SK-N-SH (cell line): Measurements from ENCODE around the gene MAPK6. TPM values are rescaled to one million over a fixed set of nuclear protein-coding genes. Genes with fewer than 3 reads are reported as not detected.

Experiments used
- CTCF ChIA-PET: fragments of 300-600, 350-600 bp; formaldehyde crosslinking; extraction: SDS; loops from one replicate; lab custom pipeline; 2021; lab: Yijun Ruan, JAX
- POLR2A ChIA-PET: fragments of 350-600 bp; sonication (Branson Sonifier 250); formaldehyde crosslinking; extraction: SDS; loops from one replicate; lab custom pipeline; 2020; ENCODE audit warnings: antibody characterized with exemption, inconsistent platforms; lab: Yijun Ruan, JAX
- DNase-seq: peaks from one replicate; pipeline ENCODE4 v3.0.0; 2012
- H2AFZ ChIP-seq: fragments of 200-600 bp; sonication (generic); 2 replicates; pipeline ENCODE4 v1.8.1; 2016; ENCODE audit warnings: antibody characterized with exemption, mild to moderate bottlenecking, low read depth
- H3F3A ChIP-seq: fragments of 200-600 bp; sonication (generic); replicated peaks from 2 replicates; pipeline ENCODE3; 2016; ENCODE audit warnings: antibody characterized with exemption, mild to moderate bottlenecking; ENCODE audit not compliant: insufficient read depth
- H3K27ac ChIP-seq, 2 experiments: fragments of 200-500 bp in 1 of 2; fragments of 200-600 bp in 1 of 2; sonication (Bioruptor generic) in 1 of 2; sonication (generic), shearing (Covaris generic) in 1 of 2; 2 replicates each; pipeline versions ENCODE4 v1.5.1 to v1.6.1; 2014 to 2016; ENCODE audit warnings: low read depth in 2 of 2, inconsistent platforms in 1 of 2, low read length in 1 of 2, mild to moderate bottlenecking in 1 of 2, mixed read lengths in 1 of 2
- H3K27me3 ChIP-seq: fragments of 200-600 bp; sonication (generic), shearing (Covaris generic); 2 replicates; pipeline ENCODE4 v1.6.1; 2016; ENCODE audit warnings: mixed run types; ENCODE audit not compliant: insufficient read depth
- H3K36me3 ChIP-seq, 2 experiments: fragments of 200-500 bp in 1 of 2; fragments of 200-600 bp in 1 of 2; sonication (Bioruptor generic) in 1 of 2; sonication (generic) in 1 of 2; replicated peaks in 1 of 2; 2 replicates each; pipeline versions ENCODE3 to v1.5.1; 2014 to 2016; ENCODE audit warnings: low read length in 1 of 2, mild to moderate bottlenecking in 1 of 2; ENCODE audit not compliant: insufficient read depth in 2 of 2, control insufficient read depth in 1 of 2
- H3K4me1 ChIP-seq, 2 experiments: fragments of 200-500 bp in 1 of 2; fragments of 200-600 bp in 1 of 2; sonication (Bioruptor generic) in 1 of 2; sonication (generic), shearing (Covaris generic) in 1 of 2; 2 replicates each; pipeline versions ENCODE4 v1.5.1 to v1.6.1; 2014 to 2016; ENCODE audit warnings: low read depth in 1 of 2, low read length in 1 of 2, mixed run types in 1 of 2; ENCODE audit not compliant: insufficient read depth in 2 of 2, control insufficient read depth in 1 of 2
- H3K4me2 ChIP-seq: fragments of 200-600 bp; sonication (generic), shearing (Covaris generic); 2 replicates; pipeline ENCODE4 v1.6.1; 2017; ENCODE audit warnings: mixed run types
- H3K4me3 ChIP-seq, 2 experiments: fragments of 200-500 bp in 1 of 2; fragments of 200-600 bp in 1 of 2; sonication (Bioruptor generic) in 1 of 2; sonication (generic), shearing (Covaris generic) in 1 of 2; 2 replicates each; pipeline versions ENCODE4 v1.5.1 to v1.8.1; 2014 to 2016; ENCODE audit warnings: low read depth in 2 of 2, inconsistent platforms in 1 of 2, low read length in 1 of 2, mild to moderate bottlenecking in 1 of 2, mixed read lengths in 1 of 2, moderate library complexity in 1 of 2
- H3K79me2 ChIP-seq: fragments of 200-600 bp; sonication (generic); 2 replicates; pipeline ENCODE4 v1.8.1; 2017; ENCODE audit warnings: mild to moderate bottlenecking; ENCODE audit not compliant: insufficient read depth
- H3K9ac ChIP-seq: fragments of 200-600 bp; sonication (generic); 2 replicates; pipeline ENCODE4 v1.6.1; 2017; ENCODE audit warnings: mixed run types
- H3K9me2 ChIP-seq: fragments of 200-600 bp; sonication (generic); 2 replicates; pipeline ENCODE4 v1.6.1; 2017; ENCODE audit warnings: mixed run types
- H3K9me3 ChIP-seq: fragments of 200-600 bp; sonication (generic); 2 replicates; pipeline ENCODE4 v1.6.1; 2017; ENCODE audit warnings: mixed run types, mild to moderate bottlenecking, moderate library complexity
- H4K20me1 ChIP-seq: fragments of 200-600 bp; sonication (generic); 2 replicates; pipeline ENCODE4 v1.6.1; 2017; ENCODE audit warnings: mild to moderate bottlenecking, mixed run types; ENCODE audit not compliant: insufficient read depth
- CHD2 ChIP-seq: fragments of 150-350 bp; IDR thresholded peaks from 2 replicates; pipeline ENCODE4 v1.6.1; 2018; ENCODE audit warnings: low read length; ENCODE audit not compliant: partially characterized antibody
- FOXM1 ChIP-seq: IDR thresholded peaks from 2 replicates; pipeline ENCODE4 v1.4.0; 2012; ENCODE audit warnings: low read depth, mild to moderate bottlenecking
- GABPA ChIP-seq: IDR thresholded peaks from 2 replicates; pipeline ENCODE4 v1.4.0; 2012; ENCODE audit warnings: low read depth, mild to moderate bottlenecking
- GATA2 ChIP-seq: sonication (generic); formaldehyde crosslinking; IDR thresholded peaks from 2 replicates; pipeline ENCODE4 v1.5.0; 2020; ENCODE audit warnings: mild to moderate bottlenecking, missing genetic modification reagents
- IRF3 ChIP-seq: fragments of 150-350 bp; IDR thresholded peaks from 2 replicates; pipeline ENCODE4 v1.6.1; 2016; ENCODE audit warnings: mild to moderate bottlenecking, low read depth, low read length
- MXI1 ChIP-seq: IDR thresholded peaks from 2 replicates; pipeline ENCODE4 v1.6.1; 2012; ENCODE audit warnings: mild to moderate bottlenecking, low read depth, low read length, improper control_type of control experiment
- NRF1 ChIP-seq: IDR thresholded peaks from 2 replicates; pipeline ENCODE4 v1.6.1; 2012; ENCODE audit warnings: low read depth, mild to moderate bottlenecking, low read length
- POLR2AphosphoS5 ChIP-seq: IDR thresholded peaks from 2 replicates; pipeline ENCODE4 v1.6.1; 2012; ENCODE audit warnings: low read depth, low read length
- RAD21 ChIP-seq: IDR thresholded peaks from 2 replicates; pipeline ENCODE4 v1.6.1; 2012; ENCODE audit warnings: mild to moderate bottlenecking, low read length
- REST ChIP-seq: IDR thresholded peaks from 2 replicates; pipeline ENCODE4 v1.6.1; 2012; ENCODE audit warnings: mild to moderate bottlenecking, low read depth, low read length, moderate library complexity
- RFX5 ChIP-seq: IDR thresholded peaks from 2 replicates; pipeline ENCODE4 v1.6.1; 2012; ENCODE audit warnings: mild to moderate bottlenecking, improper control_type of control experiment, low read length
- SIN3A ChIP-seq: IDR thresholded peaks from 2 replicates; pipeline ENCODE4 v1.6.1; 2012; ENCODE audit warnings: low read depth, mild to moderate bottlenecking, low read length, moderate library complexity, borderline replicate concordance
- SMC3 ChIP-seq: IDR thresholded peaks from 2 replicates; pipeline ENCODE4 v1.6.1; 2012; ENCODE audit warnings: low read depth, low read length, improper control_type of control experiment
- TAF1 ChIP-seq: IDR thresholded peaks from 2 replicates; pipeline ENCODE4 v1.6.1; 2012; ENCODE audit warnings: low read depth, mild to moderate bottlenecking, low read length, moderate library complexity, borderline replicate concordance
- USF2 ChIP-seq: fragments of 150-350 bp; IDR thresholded peaks from 2 replicates; pipeline ENCODE4 v1.6.1; 2017; ENCODE audit warnings: antibody characterized with exemption, low read length, low read depth, borderline replicate concordance
- YY1 ChIP-seq: IDR thresholded peaks from 2 replicates; pipeline ENCODE4 v1.4.0; 2012; ENCODE audit warnings: low read depth, mild to moderate bottlenecking
- ZBTB33 ChIP-seq: IDR thresholded peaks from 2 replicates; pipeline ENCODE4 v1.4.0; 2012; ENCODE audit warnings: low read depth, borderline replicate concordance
- WGBS: methylation state at CpG from one replicate; pipeline ENCODE4 v1.1.6; 2017; ENCODE audit warnings: low lambda C conversion rate; 5-methylcytosine and 5-hydroxymethylcytosine counted together
- polyA plus RNA-seq, 3 experiments: library from polyadenylated mRNA; depleted of rRNA; stranded (reverse); fragments of >200 nt; gene quantifications; 2 replicates each; pipeline ENCODE4 v1.2.3, GENCODE V29; 2012

MAPK6 gene
- polyA plus RNA-seq, 1 of the 3 experiments (the other 2 are of a cell fraction): 16.9 TPM

GRCh38 chr15:52080706-52081392 is 61.8 kb downstream of the MAPK6 start:
- Histone ChIP-seq H4K20me1 (no peaks in the 10 kb centered on the region), H3K27ac (no peak overlapping the region), H3K9me3 (0 out of 2 replicates have a peak, but pooled peaks cover 2% of the 10 kb centered on the region), H2AFZ (no peak overlapping the region), H3K4me3 (no peak overlapping the region), H3K79me2 (no peaks in the 10 kb centered on the region), H3K4me1 (peaks cover 0 to 12% of the 10 kb centered on the region in 2 experiments; a peak in 2 of 4 replicates), H3K9ac (no peak overlapping the region), H3K36me3 (no peaks in the 10 kb centered on the region), H3K27me3 (no peaks in the 10 kb centered on the region), H3K9me2 (no peaks in the 10 kb centered on the region), H3K4me2 (no peak overlapping the region), H3F3A (peaks cover 17% of the 10 kb centered on the region)
- WGBS: 94% methylated on average over 9 of the region's 9 CpGs
- TF ChIP-seq USF2: no peak
- no peak for TF ChIP-seq FOXM1
- no peak for TF ChIP-seq SIN3A
- TF ChIP-seq POLR2AphosphoS5: no peak
- TF ChIP-seq REST: no peak
- TF ChIP-seq TAF1: no peak
- no peak for TF ChIP-seq GATA2 (CRISPR knock-in tag)
- CTCF ChIA-PET: interaction anchor here (1.8 to 2.5 kb wide), 3 partner anchors 9 to 40 kb away, joined by 5 to 14 read pairs (median 6); no protein-coding TSS in a partner anchor
- DNase-seq: no peak
- POLR2A ChIA-PET: no interaction called here

GRCh38 chr15:52082197-52083036 is 63.4 kb downstream of the MAPK6 start:
- CTCF ChIA-PET: interaction anchor here (0.7 to 1.8 kb wide), 5 partner anchors 8 to 31 kb away, joined by 3 to 7 read pairs (median 4); partner anchors contain the start of gene BCL2L10
- POLR2A ChIA-PET: interaction anchor here (0.6 kb wide), 1 partner anchor 12 kb away, joined by 3 read pairs; no protein-coding TSS in a partner anchor
- H3K9ac ChIP-seq: no peak overlapping the region

More at GRCh38 chr15:52082197-52083036, 63.4 kb downstream of the MAPK6 start:
- TF ChIP-seq RFX5: no peak
- no peak for TF ChIP-seq RAD21
- TF ChIP-seq POLR2AphosphoS5: no peak
- TF ChIP-seq YY1: no peak
- TF ChIP-seq MXI1: no peak
- TF ChIP-seq IRF3: no peak
- no peak for TF ChIP-seq SMC3
- no peak for TF ChIP-seq ZBTB33
- TF ChIP-seq GABPA: no peak
- no peak for TF ChIP-seq NRF1
- no peak for TF ChIP-seq CHD2
- TF ChIP-seq, all 33 proteins: peak for 0
- Histone ChIP-seq H3K9me2 (no peaks in the 10 kb centered on the region), H3K27ac (no peak overlapping the region), H3K4me3 (no peak overlapping the region), H4K20me1 (no peaks in the 10 kb centered on the region), H2AFZ (no peak overlapping the region), H3F3A (peaks cover 7% of the 10 kb centered on the region), H3K4me1 (no peaks in the 10 kb centered on the region; a peak in 2 of 4 replicates), H3K4me2 (no peak overlapping the region), H3K27me3 (no peaks in the 10 kb centered on the region), H3K36me3 (no peaks in the 10 kb centered on the region), H3K9me3 (0 out of 2 replicates have a peak, but pooled peaks cover 15% of the 10 kb centered on the region), H3K79me2 (no peaks in the 10 kb centered on the region)
- 90% methylated on average over 5 of the region's 5 CpGs for whole genome bisulfite sequencing
- DNase-seq: no peak
